ENCODE measurements around the gene ITGB5.
"Not testable (repeated sequence)": the region's sequence is repeated elsewhere in the genome, so short reads cannot be mapped to it uniquely, and the experiment has no call there.

ITGB5 gene

DNA sequence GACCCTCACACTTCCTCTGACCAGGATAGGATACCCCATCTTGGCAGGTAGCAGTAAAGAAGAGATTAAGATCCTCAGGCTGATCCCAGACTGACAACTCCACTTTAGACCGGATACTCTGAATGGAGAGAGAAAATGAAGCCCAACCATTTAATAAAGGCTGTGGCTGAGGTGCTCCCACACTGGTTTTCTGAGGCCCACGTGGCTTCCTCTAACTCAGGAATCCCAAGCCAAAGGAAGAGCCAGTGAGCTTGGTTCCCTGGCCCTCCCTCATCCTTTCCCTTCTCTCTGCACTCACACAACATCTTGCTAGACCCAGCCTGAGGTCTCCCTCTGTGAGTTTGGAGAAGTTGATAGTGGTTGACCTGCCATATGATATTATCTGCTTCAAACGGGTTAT lies 78.1 kb downstream of the ITGB5 start:
- no peak for FAIRE-seq

DNA sequence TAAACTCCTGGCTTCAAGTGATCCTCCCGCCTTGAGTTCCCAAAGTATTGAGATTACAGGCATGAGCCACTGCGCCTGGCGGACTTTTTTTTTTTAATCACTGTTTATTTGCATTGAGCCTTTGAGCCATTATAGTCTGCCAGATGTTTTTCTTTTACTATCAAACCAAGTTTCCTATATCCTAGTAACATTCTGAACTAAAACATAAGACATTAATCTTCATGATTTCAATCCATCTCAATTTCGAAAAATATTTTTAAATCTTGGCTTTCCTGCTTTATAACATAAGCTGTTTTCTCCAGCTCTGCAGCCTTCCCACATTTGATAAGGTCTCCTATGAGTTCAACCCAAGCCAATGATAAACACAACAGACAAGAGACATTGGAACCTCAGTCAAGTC lies 81.5 kb downstream of the ITGB5 start:
- FAIRE-seq = no peak

DNA sequence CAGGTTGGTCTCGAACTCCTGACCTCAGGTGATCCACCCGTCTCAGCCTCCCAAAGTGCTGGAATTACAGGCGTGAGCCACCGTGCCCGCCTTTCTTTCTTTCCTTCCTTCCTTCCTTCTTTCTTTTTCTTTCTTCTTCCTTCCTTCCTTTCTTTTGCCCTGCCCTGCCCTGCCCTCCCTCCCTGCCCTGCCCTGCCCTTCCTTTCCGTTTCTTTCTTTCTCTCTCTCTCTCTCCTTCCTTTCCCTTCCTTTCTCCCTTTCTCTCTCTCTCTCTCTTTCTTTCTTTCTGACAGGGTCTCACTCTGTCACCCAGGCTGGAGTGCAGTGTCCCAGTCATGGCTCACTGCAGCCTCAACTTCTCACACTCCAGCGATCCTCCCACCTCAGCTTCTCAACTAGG lies 82.3 kb downstream of the ITGB5 start:
- no peak for FAIRE-seq

DNA sequence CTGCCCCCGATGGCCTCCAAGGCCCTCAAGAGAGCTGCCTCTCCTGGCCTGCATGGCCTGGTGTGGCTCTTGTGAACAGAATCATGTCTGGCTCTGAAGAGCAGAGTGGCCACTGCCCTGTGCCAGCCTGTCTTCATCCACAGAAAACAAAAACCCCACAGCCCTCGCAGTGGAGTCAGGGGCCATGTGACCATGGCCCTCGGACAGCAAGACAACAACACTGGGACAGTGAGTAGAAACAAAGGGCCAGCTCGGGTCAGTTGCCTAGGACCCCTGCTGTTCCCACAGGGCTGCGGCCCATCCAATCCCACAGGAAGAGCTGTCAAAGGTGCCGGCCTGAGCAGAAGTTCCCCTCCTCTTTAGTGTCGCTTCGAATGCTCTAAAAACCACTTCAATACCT lies 84.5 kb downstream of the ITGB5 start:
- no peak for FAIRE-seq

DNA sequence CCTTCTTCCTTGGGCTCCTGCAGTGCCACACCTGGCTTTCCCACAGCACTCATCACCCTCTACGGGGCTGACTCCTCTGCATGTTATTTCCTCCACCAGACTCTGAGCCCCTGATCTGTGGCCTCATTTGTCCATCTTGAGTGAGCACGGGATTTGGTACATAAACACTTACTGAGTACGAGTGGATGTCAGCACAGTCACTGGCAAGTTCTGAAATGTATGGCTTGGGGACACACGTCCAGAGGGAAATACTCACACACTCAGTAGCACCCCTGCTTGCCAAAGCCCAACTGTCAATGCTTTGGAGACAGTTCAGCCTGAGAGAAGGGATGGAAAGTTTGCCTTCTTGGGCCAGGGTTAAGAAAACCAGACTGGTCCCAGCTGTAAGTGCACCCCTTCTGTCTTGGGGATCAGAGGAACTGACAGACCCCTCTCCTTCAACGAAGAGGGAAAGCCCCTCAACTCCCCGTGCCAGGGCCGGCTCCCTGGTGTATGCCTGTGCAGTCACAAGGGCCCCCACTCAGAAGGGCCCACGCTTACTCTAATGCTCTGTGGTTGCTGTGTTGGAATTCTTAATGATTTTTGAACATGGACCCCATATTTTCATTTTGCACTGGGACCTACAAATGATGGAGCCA lies 85.0 kb downstream of the ITGB5 start:
- FAIRE-seq = no peak

DNA sequence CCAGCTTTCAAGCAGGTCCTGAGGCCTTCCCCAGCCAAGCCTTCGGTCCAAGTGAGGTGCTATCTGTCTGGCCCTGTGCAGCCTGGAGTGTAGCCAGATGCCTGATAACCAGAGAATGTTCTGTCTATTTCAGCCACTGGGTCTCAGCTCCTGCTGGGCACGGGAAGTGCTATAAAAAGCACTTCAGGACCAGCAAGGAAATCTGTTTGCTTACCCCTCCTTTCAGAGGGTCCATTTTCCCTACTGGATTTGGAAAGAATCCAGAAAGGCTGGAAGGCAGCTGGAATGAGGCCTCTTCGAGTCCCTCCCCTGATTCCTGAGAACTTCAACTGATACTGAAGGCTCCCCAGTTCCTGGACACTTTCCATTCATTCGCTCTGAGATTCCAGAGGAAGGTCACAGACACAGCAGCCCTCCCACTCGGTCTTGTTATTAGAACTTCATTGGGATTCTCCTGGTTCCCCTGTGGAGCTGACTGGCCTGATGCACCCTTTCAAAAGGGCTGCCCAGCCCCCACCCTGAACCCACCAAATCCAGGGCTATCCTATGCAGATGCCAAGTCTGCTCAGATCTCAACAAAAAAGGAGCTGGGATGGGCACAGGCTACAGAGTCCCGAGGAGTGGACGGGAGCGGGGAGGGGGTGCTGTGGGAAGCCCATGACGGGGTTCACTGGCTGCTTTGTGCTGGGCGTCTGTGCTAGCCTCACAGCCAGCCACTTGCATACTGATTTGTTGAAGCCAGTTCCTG lies 86.5 kb downstream of the ITGB5 start:
- no peak for FAIRE-seq

DNA sequence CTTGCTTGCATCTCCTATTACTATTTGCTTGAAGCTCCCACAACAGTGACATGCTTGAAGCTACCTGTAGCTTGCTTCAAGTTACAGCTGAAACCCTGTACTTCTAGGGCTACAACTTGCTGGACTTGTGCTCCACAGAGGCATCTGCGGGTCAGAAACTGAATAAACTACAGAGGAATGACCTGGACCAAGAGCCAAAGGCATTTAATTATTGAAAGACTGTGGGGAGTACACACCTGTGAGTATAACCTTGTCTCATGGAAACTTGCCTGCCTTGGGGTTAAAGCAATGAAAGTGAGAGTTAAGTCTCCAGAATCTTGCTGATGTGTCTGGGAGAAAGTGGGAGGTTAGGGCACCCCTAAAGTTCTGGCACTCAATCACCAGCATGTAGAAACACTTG lies 87.1 kb downstream of the ITGB5 start:
- FAIRE-seq = no peak

DNA sequence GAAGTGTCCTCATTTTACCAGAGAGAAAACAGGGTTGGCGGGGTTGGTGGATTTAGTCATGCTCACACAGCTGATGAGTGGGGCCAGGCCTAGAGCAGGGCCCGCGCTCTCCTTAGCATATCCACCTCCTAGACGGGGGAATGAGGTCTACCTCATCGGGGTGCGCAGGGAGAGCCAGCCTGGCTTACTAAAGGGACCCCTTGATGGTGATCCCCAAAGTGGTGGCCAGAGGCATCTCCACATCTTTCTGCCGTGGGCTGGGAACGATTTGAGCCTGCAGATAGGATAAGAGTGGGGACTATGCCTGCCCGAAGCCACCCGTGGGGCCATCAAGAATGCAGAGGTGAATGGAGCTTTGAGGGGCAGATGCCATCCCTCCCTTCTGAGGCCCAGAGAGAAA lies 87.5 kb downstream of the ITGB5 start:
- no peak for FAIRE-seq

DNA sequence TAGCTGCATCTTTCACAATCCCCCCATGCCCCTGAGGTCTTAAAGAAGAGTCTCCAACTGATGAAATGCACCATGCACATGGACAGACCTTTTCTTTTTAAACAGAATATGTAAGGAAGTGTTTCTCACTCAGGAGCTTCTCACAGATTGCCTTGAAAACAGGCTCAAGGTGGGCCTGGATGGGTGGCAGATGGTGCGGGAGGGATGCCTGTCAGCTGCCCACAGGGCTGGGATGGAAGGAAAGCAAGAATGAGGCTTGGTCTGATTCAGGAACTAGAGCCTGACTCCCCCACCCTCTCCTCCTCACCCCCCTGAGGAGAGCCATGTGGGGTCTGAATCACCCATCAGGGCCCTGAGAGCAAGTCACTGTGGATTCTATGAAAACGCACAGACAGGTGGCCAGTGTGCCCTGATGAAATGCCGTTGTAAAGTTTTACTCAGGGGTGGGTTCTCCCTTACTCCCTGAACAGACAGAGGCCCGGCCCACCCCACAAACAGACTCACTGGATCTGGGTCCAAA lies 89.7 kb downstream of the ITGB5 start:
- FAIRE-seq = no peak

DNA sequence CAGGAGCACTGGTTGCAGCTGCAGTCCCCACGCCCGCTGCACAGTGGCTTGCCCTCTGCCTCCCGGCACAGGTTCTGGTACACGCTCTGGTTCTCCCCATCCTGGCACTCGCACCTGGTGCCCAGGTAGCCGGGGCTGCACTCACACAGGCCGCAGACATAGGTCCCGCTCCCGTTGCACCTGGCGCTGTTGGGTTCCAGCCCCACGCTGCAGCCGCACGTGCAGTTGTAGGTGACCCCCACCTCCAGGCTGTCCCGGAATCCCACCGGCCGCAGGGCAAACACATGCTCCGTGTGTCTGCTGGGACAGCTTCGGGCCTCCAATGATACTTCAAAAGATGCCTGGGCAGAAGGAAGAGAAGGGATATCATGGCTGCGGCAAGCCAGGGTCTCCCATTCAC lies 90.7 kb downstream of the ITGB5 start:
- FAIRE-seq = no peak

DNA sequence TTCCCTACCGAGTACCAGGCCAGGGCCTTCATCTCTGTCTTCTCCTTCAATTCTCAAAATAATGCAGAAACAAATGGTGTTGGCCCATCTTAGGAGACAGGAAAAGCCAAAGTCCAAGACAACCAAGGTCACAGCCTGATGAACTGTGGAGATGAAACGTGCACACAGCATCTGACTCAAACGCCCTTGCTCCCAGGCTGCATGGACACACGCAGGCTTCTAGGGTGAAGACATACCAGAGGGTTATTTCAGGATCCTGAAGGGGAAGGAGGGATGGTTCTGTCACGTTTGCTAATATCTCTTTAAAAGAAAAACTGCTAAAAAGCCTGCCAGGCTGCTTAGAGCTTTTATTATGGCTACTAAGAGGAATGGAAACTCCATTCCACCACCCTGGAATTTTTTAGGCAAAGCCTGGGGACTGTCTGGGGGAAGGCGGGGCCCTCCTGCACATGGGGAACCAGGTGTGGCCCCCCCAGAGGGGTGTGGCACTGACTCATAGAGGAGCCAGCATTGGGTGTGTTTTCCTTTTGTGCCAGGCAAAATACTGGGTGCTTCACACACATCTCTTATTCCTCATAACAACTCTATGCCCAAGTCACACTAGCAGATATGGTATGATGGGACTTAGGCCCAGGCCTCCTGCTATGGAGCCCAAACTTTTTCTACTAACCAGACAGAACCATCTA lies 94.0 kb downstream of the ITGB5 start:
- no peak for FAIRE-seq

DNA sequence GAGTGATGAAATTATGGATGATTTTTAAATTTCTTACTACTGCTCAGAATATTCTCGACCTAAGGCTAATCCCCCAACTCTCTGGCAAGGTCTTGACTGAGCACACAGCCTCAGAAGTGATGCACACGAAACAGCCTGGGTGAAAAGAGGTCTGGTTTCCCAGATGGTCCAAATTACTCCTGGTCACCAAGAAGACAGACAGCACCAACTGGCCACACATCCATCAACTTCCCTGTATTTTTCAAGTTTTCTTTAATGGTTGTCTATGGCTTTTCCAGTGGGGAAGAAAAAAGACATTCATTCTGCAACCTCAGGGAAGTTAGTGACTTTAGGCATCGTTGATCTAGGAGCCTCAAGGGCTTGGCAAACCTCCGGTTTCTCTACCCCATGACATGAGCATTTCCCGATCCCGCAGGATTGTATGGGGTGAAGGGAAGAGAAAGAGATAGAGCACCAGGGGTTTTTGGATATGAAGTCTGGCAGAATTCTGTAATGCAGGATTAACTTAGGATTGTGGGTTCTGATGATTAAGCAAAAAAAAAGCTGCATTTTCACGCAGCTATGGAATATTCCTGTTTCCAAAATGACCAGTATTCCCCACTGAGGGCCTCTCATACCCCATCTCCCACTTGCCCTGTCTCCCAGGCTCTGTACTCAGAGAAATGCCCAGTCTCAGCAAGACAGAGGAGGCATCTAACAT lies 94.7 kb downstream of the ITGB5 start:
- FAIRE-seq = no peak

DNA sequence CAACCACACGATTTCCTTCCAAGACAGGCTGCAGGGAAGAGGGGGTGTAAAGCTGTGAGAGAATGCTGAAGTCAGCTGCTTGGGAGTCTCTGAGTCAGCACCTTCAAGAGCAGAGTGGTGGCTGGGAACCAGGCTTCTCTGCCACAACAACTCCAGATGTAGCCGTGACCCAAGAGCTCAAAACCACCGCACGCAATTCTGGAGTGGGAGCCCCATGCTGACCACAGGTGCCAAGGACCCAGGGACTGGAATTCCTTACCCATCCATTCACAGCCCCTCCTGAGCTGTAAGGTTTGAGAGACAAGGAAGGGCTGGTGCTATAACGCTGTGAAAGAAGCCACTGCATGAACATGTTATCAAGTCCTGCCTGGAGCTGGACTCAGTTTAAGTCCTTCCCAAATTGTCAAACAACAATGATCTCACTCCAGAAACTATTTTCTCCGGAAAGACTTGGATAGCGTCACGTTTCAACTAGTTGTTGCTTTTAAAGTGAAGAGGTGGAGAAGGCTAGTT lies 95.5 kb downstream of the ITGB5 start:
- FAIRE-seq = no peak

DNA sequence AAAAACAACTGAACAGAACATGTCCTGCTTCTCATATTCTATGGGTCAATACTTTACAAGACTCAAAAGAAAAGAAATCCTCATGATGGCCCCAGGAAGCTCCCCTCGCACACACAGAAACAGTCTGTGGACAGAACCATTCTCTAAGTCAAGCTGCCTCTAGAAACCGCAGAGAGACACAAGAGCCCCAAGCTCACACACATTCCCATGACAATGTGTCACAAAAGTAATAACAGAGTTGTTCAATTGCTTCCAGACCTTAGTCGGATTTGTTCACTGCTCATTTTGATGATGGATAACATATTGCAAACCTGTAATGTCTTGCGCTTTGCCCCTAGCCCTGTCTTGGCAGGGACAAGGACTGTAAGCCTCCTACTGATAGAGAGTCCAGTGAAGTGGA lies 96.0 kb downstream of the ITGB5 start:
- no peak for FAIRE-seq

DNA sequence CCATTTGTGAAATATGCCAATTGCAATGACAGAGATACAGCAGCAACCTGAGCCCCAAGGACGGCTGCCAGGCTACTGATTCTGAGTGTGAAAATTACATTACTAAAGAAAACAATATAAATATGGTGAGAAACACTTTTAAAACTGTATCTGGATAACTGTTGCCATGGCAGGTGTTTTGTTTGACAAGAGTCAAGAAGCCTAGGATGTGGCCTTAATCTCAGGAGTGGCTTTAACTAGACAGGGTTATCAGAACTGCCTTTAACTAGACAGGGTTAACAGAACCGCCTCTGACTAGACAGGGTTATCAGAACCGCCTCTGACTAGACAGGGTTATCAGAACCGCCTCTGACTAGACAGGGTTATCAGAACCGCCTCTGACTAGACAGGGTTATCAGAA lies 98.1 kb downstream of the ITGB5 start:
- FAIRE-seq = not testable (repeated sequence)

DNA sequence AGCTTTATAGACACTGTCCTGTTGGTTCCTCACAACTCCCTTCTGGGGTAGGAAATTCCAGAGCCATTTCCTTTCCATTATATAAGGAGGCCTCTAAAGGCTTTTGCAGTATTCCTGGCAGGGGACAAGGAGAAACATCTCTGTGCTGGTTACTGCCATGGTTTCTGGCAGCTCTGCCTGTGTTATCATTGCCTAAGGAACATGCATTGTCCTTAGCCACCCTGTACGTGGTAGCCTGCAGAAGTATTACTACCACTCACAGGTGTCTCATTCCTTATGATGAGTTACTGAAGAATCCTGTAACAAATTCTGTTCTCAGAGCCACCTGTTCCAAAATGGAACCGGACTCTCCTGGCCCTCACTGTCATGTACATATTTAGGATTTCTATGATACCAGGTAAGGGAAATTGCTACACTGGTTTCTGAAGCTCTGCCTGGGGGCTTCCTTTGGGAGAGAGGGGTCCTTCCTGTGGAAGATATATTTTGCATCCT lies 98.9 kb downstream of the ITGB5 start:
- FAIRE-seq = no peak

DNA sequence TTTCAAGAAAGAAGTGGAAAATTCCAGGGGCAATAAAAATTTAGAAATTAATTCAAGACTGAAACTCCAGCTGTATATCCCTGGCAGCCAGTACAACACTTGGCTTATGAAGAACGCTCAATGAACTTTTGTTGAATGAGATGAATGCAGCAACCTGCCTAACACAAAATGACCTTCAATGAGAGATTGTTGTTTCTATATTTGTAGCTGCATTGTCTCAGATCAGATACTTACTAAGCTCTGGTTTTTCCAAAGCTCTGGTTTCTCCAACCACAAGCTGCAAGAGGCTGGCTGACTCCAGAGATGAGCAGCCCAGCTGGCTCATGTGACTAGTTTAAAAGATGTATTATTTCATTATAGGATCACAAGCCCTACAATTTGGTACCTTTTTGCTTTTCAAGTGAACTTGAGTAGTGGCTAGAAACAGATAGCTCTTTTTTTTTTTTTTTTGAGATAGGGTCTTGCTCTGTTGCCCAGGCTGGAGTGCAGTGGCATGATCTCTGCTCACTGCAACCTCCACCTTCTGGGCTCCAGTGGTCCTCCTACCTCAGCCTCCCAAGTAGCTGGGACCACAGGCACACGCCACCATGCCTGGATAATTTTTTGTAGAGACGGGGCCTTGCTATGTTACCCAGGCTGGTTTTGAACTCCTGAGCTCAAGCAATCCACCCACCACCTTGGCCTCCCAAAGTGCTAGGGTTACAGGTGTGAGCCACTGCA lies 99.5 kb downstream of the ITGB5 start:
- FAIRE-seq = no peak

DNA sequence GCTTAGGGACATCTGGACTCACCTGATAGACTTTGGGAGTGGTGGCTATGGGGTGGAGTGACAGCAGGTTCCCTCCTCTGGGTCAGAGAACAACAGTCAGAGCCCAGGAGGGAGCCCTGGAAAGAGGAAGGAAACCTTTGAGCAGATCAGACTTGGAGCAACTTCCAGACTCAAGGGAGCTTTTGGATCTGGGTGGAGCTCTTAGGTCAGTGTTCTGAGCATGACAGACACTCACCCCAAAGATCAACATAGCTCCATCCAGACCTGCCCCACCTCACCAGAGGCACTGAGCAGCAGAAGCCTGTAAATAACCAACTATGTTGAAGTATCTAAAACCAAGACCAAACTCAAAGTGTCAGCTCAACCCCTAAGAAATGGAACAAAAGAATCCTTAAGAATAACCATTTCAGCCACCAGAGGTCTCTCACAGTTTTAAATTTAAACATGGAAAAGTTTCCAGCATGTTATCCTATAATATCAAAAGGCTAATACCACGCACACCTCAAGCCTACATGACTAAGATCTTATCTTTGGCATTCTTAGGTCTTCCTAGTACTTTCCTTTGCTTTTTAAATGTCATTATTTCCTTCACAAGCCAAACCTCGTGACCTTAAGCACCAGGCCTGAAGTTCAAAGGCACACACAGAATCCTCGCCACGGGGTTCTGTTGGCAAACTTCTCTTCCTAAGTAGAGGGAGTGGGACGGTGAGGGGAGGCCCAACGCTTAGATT lies 100.5 kb downstream of the ITGB5 start:
- no peak for FAIRE-seq

DNA sequence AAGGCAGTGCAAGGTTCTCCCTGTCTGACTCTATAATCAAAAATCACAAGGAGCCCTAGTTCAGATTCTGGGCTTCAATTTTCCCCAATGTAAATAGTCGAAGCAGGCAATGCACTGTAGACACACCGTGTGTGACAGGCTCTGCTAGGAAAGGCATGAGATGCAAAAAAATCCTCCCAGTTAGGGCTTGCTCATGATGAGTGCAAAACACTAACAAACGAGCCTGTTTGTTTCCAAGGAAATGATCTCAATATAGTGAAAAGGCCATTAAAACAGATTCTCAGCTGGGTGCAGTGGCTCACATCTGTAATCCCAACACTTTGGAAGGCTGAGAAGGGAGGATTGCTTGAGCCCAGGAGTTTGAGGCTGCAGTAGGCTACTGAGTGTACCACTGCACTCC lies 101.2 kb downstream of the ITGB5 start:
- FAIRE-seq = no peak

DNA sequence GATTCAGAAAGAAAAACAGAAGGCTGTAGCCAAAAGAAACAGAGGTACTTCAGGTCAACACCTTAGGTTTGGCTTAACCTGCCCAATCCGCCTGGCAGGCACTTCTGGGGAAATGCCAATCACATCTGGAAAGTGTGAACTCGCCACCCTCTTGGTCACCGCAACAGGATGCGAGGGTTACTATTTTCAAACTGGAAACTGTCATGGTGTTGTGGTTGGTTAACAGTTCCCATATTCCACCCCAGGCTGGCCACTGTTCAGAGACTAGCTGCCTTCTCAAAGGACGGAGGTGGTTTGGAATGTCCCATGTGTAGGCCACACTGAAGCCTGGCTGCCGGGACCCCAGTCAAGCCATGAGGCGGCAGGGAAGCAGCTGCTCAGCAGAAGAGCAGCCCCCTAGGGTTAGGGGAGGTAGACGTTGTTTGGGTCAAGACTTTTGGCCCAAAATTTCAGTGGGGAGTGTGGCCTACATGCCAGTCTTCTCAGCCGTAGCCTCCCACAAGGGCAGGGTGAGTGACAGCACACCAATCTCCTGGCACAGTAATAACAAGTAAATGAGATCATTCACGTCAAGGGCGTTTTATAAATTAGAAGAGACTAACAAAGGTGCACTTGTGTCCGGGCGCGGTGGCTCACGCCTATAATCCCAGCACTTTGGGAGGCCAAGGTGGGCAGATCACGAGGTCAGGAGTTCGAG lies 102.3 kb downstream of the ITGB5 start:
- FAIRE-seq = no peak

DNA sequence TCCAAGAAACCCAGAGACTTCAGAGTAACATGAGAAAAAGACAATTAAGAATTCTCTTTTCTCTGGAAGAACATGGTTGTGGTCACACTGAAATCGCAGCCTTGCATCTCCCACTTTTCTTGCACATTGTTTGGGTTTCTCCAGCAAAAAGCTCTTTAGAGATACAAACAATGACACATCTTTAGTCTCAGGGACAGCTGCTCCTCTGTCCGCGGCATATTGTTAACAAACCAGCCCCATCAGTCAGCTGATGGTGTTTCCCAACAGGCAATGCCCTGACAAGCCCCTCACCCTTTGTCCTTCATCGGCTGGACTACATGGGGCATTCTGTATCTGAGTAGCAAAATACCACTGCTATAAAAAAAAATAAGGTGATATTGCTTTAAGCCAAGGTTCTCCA lies 103.5 kb downstream of the ITGB5 start:
- no peak for FAIRE-seq
